Common myeloid progenitor, CD34-positive (primary cell): ENCODE measurements around the gene MAT2A.
A peak's percentile ranks its signal among the peaks of the same experiment; 100 is the strongest.

Experiments used
- CTCF ChIA-PET: fragments of 350-600 bp; sonication (Branson Sonifier 250); formaldehyde crosslinking; loops from one replicate; lab custom pipeline; 2021; ENCODE audit warnings: antibody characterized with exemption; lab: Charles Lee
- POLR2A ChIA-PET: fragments of 350-600 bp; sonication (Branson Sonifier 250); formaldehyde crosslinking; loops from one replicate; lab custom pipeline; 2021; ENCODE audit warnings: antibody characterized with exemption; lab: Charles Lee
- DNase-seq, 3 donors: peaks; one replicate each; pipeline versions ENCODE4 v3.0.0 to v3.0.0-alpha.2; 2013
- H3K27ac ChIP-seq, 2 experiments: 1 replicate in 1 of 2; 2 replicates in 1 of 2; pipeline ENCODE4 v1.7.0; 2013; ENCODE audit warnings: inconsistent platforms in 2 of 2, low read length in 2 of 2, mild to moderate bottlenecking in 2 of 2, low read depth in 1 of 2, moderate library complexity in 1 of 2; ENCODE audit not compliant: severe bottlenecking in 2 of 2, insufficient read depth in 1 of 2, poor library complexity in 1 of 2
- H3K27me3 ChIP-seq, 5 experiments: replicated peaks in 2 of 5; 1 replicate in 3 of 5; 2 replicates in 2 of 5; pipeline versions ENCODE4 v1.6.1 to v1.7.0; 2013; ENCODE audit warnings: low read length in 4 of 5, mild to moderate bottlenecking in 2 of 5, moderate library complexity in 2 of 5, inconsistent platforms in 1 of 5; ENCODE audit not compliant: insufficient read depth in 5 of 5, control insufficient read depth in 4 of 5
- H3K36me3 ChIP-seq, 4 experiments: 1 replicate in 2 of 4; 2 replicates in 2 of 4; pipeline versions ENCODE4 v1.6.1 to v1.7.0; 2013; ENCODE audit warnings: low read length in 3 of 4, control low read depth in 1 of 4, mild to moderate bottlenecking in 1 of 4; ENCODE audit not compliant: control insufficient read depth in 4 of 4, insufficient read depth in 4 of 4
- H3K4me1 ChIP-seq, 4 experiments: 1 replicate in 3 of 4; 2 replicates in 1 of 4; pipeline versions ENCODE4 v1.6.1 to v1.7.1; 2013; ENCODE audit warnings: low read length in 3 of 4, mild to moderate bottlenecking in 3 of 4, control low read depth in 1 of 4, inconsistent platforms in 1 of 4, moderate library complexity in 1 of 4; ENCODE audit not compliant: control insufficient read depth in 4 of 4, insufficient read depth in 4 of 4; ENCODE audit errors: control extremely low read depth in 1 of 4
- H3K4me3 ChIP-seq, 7 experiments: 1 replicate in 4 of 7; 2 replicates in 3 of 7; pipeline versions ENCODE4 v1.5.1 to v1.7.0; 2013; ENCODE audit warnings: mild to moderate bottlenecking in 7 of 7, low read length in 6 of 7, moderate library complexity in 6 of 7, inconsistent platforms in 2 of 7, low read depth in 2 of 7, control low read depth in 1 of 7; ENCODE audit not compliant: insufficient read depth in 4 of 7, control insufficient read depth in 1 of 7; ENCODE audit errors: extremely low read depth in 1 of 7
- H3K9me3 ChIP-seq, 5 experiments: 1 replicate in 4 of 5; 2 replicates in 1 of 5; pipeline versions ENCODE4 v1.6.1 to v1.7.1; 2013; ENCODE audit warnings: low read length in 4 of 5, mild to moderate bottlenecking in 2 of 5, inconsistent platforms in 1 of 5, low read depth in 1 of 5, moderate library complexity in 1 of 5; ENCODE audit not compliant: control insufficient read depth in 4 of 5, insufficient read depth in 2 of 5; ENCODE audit errors: control extremely low read depth in 1 of 5
- WGBS: methylation state at CpG from one replicate; pipeline ENCODE4 v1.1.5; 2013; ENCODE audit not compliant: insufficient coverage; 5-methylcytosine and 5-hydroxymethylcytosine counted together

MAT2A gene

DNA sequence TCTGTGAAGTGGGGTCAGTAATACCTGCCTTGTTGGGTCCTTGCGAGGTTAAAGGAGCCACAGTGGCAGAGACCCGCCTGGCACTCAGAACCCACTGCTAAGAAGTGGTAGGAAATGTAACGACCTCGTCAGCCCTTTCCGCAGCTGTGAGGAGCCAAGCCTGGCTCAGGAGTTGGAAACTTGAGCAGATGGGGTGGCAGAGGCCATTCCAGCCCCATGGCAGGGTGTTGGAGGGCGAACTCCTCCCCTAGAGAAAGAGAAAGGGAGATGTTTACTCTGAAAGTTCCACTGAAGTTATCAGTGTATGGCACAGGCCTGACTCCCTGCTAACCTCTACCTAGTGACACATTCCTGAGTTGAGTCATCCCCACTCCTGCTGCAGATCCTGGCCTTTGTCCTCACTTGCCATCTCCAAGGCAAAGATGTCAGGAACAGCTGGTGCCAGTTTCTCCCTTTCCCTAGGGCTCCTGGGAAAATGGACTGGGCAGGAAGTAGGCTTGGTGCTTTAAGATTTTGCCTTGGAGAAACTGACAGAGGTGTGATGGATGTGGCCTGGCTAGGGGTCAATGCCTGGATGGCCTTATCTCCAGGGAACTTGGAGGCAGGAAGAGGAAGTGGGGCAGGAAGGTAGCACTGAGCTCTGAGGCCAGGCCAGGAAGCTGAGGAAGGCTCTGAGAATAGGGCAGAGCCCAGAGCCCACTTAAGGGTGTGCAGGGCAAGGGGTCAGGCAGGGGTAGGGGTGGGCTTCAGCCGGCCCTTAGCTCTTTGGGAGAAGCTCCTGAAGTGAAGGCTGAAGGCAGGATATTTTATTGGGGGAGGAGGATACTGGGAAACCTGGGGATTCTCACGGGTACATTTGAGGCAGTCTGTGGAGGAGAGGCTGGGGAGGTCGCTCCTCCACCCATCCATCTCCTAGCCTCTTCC, 46.2 kb downstream of the MAT2A start:
- H3K4me1 ChIP-seq, result peaks cover 13 to 76% (median 69%) of the 10 kb centered on the region in 4 experiments
- H3K27me3 ChIP-seq, result no peaks in the 10 kb centered on the region
- H3K9me3 ChIP-seq, result no peaks in the 10 kb centered on the region
- WGBS, result 13% methylated on average over 3 of the region's 9 CpGs
- CTCF ChIA-PET, result interaction anchor here (0.6 kb wide), 2 partner anchors 35 to 300 kb away, joined by 3 read pairs; no protein-coding TSS in a partner anchor
- peak overlapping the region; percentile 0 to 81 (median 60) for H3K4me3 ChIP-seq
- peaks cover 5 to 42% (median 19%) of the 10 kb centered on the region in 4 experiments for H3K36me3 ChIP-seq
- POLR2A ChIA-PET, result interaction anchor here (0.7 to 1.0 kb wide), 2 partner anchors 10 to 12 kb away, joined by 3 to 6 read pairs; partner anchors contain the start of gene RNF181
- DNase-seq, result peak in 2 of 3 donors; percentile 47 to 59
- peak overlapping the region; percentile 66 to 79 for H3K27ac ChIP-seq

DNA sequence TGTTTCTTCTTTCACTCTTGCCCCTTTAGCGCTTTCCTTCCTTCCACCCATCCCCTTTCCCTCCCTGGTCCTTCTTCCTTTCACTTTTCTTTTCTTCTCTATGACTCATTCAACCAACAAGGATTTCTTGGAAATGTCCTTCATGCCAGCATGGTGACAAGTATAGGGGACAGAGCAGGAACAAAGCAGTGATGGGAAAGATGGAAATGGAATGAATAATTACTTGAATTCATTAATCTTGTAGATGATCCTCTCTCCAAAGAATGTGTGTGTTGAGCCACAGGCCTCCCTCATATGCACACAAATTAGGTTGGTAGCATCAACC, 46.8 kb downstream of the MAT2A start:
- no CpG with 5 or more reads among the region's 1 CpG for WGBS
- peak overlapping the region in 1 of 2 experiments; percentile 79 for H3K27ac ChIP-seq
- H3K27me3 ChIP-seq, result no peaks in the 10 kb centered on the region
- POLR2A ChIA-PET, result interaction anchor here (0.7 to 1.0 kb wide), 2 partner anchors 10 to 11 kb away, joined by 3 to 6 read pairs; partner anchors contain the start of gene RNF181
- no peaks in the 10 kb centered on the region for H3K9me3 ChIP-seq
- H3K36me3 ChIP-seq, result peaks cover 5 to 38% (median 17%) of the 10 kb centered on the region in 4 experiments
- peak overlapping the region in 2 of 7 experiments; percentile 78 to 81 for H3K4me3 ChIP-seq
- peak in 1 of 3 donors; percentile 45 for DNase-seq
- CTCF ChIA-PET, result interaction anchor here (0.6 kb wide), 1 partner anchor 300 kb away, joined by 3 read pairs; no protein-coding TSS in a partner anchor
- peaks cover 20 to 77% (median 71%) of the 10 kb centered on the region in 4 experiments for H3K4me1 ChIP-seq

DNA sequence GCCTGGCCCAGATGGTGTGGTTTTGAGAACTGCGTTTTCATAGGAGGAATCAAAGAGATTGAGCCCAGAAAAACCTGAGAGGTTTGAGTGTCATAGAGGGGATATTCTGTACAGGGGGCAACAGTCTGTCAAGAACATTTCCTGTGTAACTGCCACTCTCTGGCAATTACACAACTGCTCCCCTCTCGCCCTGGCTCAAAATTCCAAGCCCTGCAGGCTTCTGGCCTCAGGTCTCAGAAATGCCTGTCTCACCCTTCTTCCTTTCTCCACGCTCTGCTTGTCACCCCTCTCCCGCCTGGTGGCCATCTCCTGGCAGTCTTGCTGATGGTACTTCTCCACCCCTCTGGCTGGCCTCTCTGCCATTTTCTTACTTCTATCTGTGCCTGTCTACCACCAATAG, 49.3 kb downstream of the MAT2A start:
- H3K9me3 ChIP-seq, result no peaks in the 10 kb centered on the region
- H3K27me3 ChIP-seq, result no peaks in the 10 kb centered on the region
- H3K4me3 ChIP-seq, result peak overlapping the region in 4 of 7 experiments; percentile 17 to 43 (median 35)
- peaks cover 0 to 18% (median 8%) of the 10 kb centered on the region in 4 experiments for H3K36me3 ChIP-seq
- WGBS, result 5% methylated on average over 4 of the region's 4 CpGs
- H3K27ac ChIP-seq, result peak overlapping the region; percentile 51 to 69
- ChIA-PET CTCF (interaction anchor here (0.5 to 3.0 kb wide), 8 partner anchors 9 to 149 kb away, joined by 3 to 18 read pairs (median 4); partner anchors contain the start of genes MAT2A and TMEM150A), POLR2A (interaction anchor here (0.9 to 2.3 kb wide), 3 partner anchors 10 to 260 kb away, joined by 4 to 9 read pairs (median 7); partner anchors contain the start of genes GGCX and TGOLN2)
- H3K4me1 ChIP-seq, result peaks cover 23 to 77% (median 73%) of the 10 kb centered on the region in 4 experiments
- DNase-seq, result peak in 2 of 3 donors; percentile 73 to 75

DNA sequence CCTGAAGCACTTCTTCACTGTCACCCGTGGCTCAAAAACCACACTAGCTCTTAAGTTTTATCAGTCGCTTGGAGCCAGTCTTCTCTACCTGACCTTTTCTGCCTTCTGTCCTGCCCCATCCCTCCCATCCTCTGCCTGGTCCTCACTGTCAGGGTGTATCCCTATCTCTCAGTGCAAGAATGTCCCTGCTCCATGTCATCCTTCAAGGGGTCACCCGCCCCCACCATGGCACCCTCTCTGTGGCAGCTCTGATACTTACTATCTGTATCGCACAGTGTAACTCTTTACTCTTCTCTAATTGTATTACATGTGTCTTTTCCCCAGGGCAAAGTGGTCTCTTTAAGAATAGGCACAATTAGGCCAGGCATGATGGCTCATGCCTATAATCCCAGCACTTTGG, 49.7 kb downstream of the MAT2A start:
- H3K27me3 ChIP-seq, result no peaks in the 10 kb centered on the region
- peak overlapping the region; percentile 14 to 69 for H3K27ac ChIP-seq
- H3K9me3 ChIP-seq, result no peaks in the 10 kb centered on the region
- no peak for DNase-seq
- ChIA-PET CTCF (interaction anchor here (0.5 to 3.4 kb wide), 4 partner anchors 9 to 149 kb away, joined by 3 to 18 read pairs (median 9); no protein-coding TSS in a partner anchor), POLR2A (interaction anchor here (1.9 to 2.3 kb wide), 2 partner anchors 10 to 27 kb away, joined by 7 to 9 read pairs; partner anchors contain the start of gene GGCX)
- H3K4me1 ChIP-seq, result peaks cover 23 to 75% (median 71%) of the 10 kb centered on the region in 4 experiments
- H3K36me3 ChIP-seq, result peaks cover 0 to 14% (median 7%) of the 10 kb centered on the region in 4 experiments
- 35% methylated on average over 3 of the region's 4 CpGs for WGBS
- peak overlapping the region in 4 of 7 experiments; percentile 17 to 43 (median 35) for H3K4me3 ChIP-seq

DNA sequence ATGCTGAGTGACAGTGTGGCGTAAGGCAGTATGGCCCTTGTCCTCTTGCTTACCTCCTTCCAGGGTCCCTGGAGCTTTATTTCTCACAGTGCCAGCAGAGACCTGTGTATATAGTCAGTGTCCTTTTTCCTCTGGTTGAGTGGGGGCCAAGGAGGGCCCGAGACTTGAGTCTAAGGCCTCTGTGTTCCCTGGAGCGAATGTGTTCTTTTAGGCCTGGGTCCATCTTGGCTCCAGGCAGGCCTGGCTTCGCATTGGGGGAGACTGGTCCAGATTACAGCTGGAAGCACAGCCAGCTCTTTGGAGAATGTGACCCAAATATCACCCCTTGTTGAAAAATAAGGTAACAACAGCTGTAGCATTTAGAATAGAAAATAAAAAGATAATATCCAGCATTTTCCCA, 50.2 kb downstream of the MAT2A start:
- CTCF ChIA-PET, result interaction anchor here (1.0 to 3.4 kb wide), 3 partner anchors 8 to 12 kb away, joined by 3 to 18 read pairs (median 15); no protein-coding TSS in a partner anchor
- H3K4me1 ChIP-seq, result peaks cover 23 to 74% (median 70%) of the 10 kb centered on the region in 4 experiments
- POLR2A ChIA-PET, result interaction anchor here (1.9 kb wide), 1 partner anchor 28 kb away, joined by 7 read pairs; the partner anchor contains the start of gene GGCX
- no peak for DNase-seq
- 100% methylated on average over 4 of the region's 4 CpGs for WGBS
- H3K36me3 ChIP-seq, result peaks cover 0 to 14% (median 5%) of the 10 kb centered on the region in 4 experiments
- no peaks in the 10 kb centered on the region for H3K27me3 ChIP-seq
- no peak overlapping the region for H3K4me3 ChIP-seq
- H3K9me3 ChIP-seq, result no peaks in the 10 kb centered on the region
- peak overlapping the region in 1 of 2 experiments; percentile 69 for H3K27ac ChIP-seq

DNA sequence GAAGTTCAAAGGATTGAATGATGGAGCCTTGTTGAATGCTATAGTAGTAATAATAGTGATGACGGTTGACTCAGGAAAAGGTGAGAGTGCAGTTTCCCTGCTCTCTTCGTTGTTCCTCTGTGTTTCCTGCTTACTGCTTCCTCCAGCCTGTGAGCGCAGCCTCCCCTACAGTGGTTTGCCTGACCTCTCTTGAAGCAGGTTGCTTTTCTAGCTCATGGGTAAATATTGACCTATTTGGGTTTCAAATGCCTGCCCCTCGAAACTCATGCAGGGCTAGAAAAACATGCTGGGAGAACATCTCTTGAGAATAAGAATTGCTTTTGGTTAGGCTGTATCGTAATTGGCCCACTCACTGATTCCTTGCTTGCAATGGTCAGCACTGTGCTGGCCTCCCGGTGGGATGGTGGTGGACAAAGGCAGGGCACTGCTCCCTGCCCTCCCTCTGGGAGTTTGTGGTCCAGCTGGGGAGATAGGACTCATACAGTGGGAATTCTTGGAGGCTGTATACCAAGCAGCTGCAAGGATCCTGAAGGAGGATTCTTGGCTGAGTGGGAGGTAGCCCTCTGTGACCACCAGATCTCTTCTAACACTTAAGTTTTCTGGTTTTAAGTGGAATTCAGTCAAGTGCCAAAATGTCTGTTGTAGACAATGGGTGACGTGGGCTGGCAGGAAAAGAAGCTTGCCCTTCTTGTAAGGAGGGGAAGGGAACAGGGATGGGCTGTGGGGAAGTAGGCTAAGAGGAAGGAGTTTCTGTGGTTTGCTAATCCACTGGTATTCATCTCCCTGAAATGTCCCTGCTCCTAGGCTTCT, 51.2 kb downstream of the MAT2A start:
- peak overlapping the region in 1 of 2 experiments; percentile 46 for H3K27ac ChIP-seq

More for the DNA sequence above, 51.2 kb downstream of the MAT2A start:
- H3K36me3 ChIP-seq, result peaks cover 0 to 14% (median 2%) of the 10 kb centered on the region in 4 experiments
- WGBS, result 34% methylated on average over 7 of the region's 7 CpGs
- no peaks in the 10 kb centered on the region for H3K9me3 ChIP-seq
- H3K4me1 ChIP-seq, result peaks cover 21 to 74% (median 70%) of the 10 kb centered on the region in 4 experiments
- ChIA-PET POLR2A (no interaction called here), CTCF (interaction anchor here (0.7 to 3.4 kb wide), 11 partner anchors 11 to 43 kb away, joined by 3 to 18 read pairs (median 4); partner anchors contain the start of gene VAMP8)
- no peaks in the 10 kb centered on the region for H3K27me3 ChIP-seq
- DNase-seq, result no peak
- peak overlapping the region in 1 of 7 experiments; percentile 39 for H3K4me3 ChIP-seq
